ENCODE measurements around the gene IRF9. TPM values are rescaled to one million over a fixed set of nuclear protein-coding genes. Genes with fewer than 3 reads are reported as not detected.

Gene IRF9
- total and polyA plus RNA-seq, 2 of the 13 experiments (the other 11 are each of a cell fraction or from before 2014, with no cell fraction given), result 14.9 to 49.7 TPM

DNA sequence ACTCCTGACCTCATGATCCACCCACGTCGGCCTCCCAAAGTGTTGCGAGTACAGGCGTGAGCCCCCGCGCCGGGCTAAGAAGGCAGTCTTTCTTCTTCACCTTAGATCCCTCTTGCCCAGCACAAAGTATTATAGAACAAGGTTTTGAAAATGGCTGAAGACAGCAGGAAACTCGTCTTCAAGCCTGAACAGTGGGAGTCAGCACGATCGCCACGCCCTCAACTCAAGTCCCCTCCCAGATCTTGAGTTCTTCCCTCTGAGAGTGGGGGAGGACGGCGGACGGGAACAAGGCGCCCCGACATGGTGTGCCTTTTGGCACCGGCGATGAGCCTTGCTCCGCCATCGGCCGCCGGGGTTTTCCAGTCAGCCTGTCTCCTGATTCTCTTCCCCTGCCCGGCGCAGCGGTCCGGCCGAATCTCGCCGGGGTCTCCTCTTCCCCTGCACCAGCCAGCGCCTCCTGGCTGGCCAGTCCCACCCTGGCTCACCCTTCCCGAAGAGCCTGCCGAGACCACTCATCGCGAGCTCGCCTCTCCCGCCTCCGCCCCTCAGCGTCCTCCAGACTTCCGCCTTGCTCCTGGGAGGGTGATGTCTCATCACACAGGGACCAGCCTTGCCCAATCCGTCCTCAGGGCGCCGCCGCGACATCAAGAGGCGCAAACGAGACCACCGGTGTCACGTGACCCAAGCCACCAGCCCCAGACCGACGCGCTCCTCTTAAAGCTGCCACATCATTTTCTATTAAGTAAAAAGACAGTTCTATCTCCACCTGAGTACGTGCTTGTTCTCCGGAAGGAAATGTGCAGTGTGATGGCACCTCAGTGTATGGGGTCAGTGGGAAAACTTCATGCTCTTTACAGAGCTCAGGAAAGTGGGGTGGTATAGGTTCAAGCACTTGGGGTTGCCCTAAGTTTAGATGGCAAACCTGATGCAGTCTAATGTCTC is 52.1 kb downstream of the IRF9 start, which contains the start of gene CHMP4A (continued):
- TF ChIP-seq REXO4 (CRISPR knock-in tag; IDR thresholded peaks at IDR 0.05; ENCODE audit: borderline replicate concordance) (no peak), ZNF549 (CRISPR knock-in tag; IDR thresholded peaks at IDR 0.05) (0 out of 2 replicates have a peak, but pooled peaks have one; percentile 83), MYPOP (CRISPR knock-in tag; IDR thresholded peaks at IDR 0.05) (no peak), ZNF17 (CRISPR knock-in tag; IDR thresholded peaks at IDR 0.05) (no peak), ZNF280D (CRISPR knock-in tag; IDR thresholded peaks at IDR 0.05) (peak; percentile 94), JUN (CRISPR knock-in tag; IDR thresholded peaks at IDR 0.05) (peak; percentile 90), ZFY (CRISPR knock-in tag; IDR thresholded peaks at IDR 0.05) (peak; percentile 87), IRX3 (CRISPR knock-in tag; IDR thresholded peaks at IDR 0.05; ENCODE audit: borderline replicate concordance, low read depth) (no peak; the same call in 1 of the 2 replicates), TGIF2 (CRISPR knock-in tag; IDR thresholded peaks at IDR 0.05) (peak; percentile 47), ZNF292 (CRISPR knock-in tag; IDR thresholded peaks at IDR 0.05; ENCODE audit: borderline replicate concordance, low read depth) (0 out of 2 replicates have a peak, but pooled peaks have one; percentile 57), RORA (CRISPR knock-in tag; IDR thresholded peaks at IDR 0.05) (no peak), ZUFSP (CRISPR knock-in tag; IDR thresholded peaks at IDR 0.05; ENCODE audit: borderline replicate concordance) (no peak), MXI1 (IDR thresholded peaks at IDR 0.05; ENCODE audit: borderline replicate concordance, low read depth, low read length) (peak; percentile 95; the same call in 2 of the 3 replicates), ZNF33B (CRISPR knock-in tag; IDR thresholded peaks at IDR 0.05) (peak; percentile 39), MLXIP (CRISPR knock-in tag; IDR thresholded peaks at IDR 0.05; ENCODE audit: borderline replicate concordance) (no peak), POLR2G (IDR thresholded peaks at IDR 0.05; ENCODE audit: low read depth, low read length) (peak; percentile 100), GATA4 (IDR thresholded peaks at IDR 0.05; ENCODE audit: borderline replicate concordance, low read depth) (peak; percentile 86; the same call in 1 of the 2 replicates), REPIN1 (CRISPR knock-in tag; IDR thresholded peaks at IDR 0.05; ENCODE audit: borderline replicate concordance, low read depth) (peak; percentile 95), ZMYM4 (CRISPR knock-in tag; IDR thresholded peaks at IDR 0.05) (peak; percentile 99)

Data from HepG2 (cell line).